ENCODE data around the gene TOMM22.

GRCh38 chr22:38707984-38708383 is 26.2 kb downstream of the TOMM22 start:
- TF ChIP-seq POLR2A (IDR thresholded peaks at IDR 0.05), result no peak
- no peak for TF ChIP-seq CTCF (IDR thresholded peaks at IDR 0.05)

Data from thyroid gland (tissue), 4 donors.